ENCODE measurements around the gene POLR2H. TPM values are rescaled to one million over a fixed set of nuclear protein-coding genes. Genes with fewer than 3 reads are reported as not detected.

The POLR2H gene
- total and polyA plus RNA-seq, 2 of the 4 experiments (the other 2 are of a cell fraction) = 47.7 to 130 TPM

DNA sequence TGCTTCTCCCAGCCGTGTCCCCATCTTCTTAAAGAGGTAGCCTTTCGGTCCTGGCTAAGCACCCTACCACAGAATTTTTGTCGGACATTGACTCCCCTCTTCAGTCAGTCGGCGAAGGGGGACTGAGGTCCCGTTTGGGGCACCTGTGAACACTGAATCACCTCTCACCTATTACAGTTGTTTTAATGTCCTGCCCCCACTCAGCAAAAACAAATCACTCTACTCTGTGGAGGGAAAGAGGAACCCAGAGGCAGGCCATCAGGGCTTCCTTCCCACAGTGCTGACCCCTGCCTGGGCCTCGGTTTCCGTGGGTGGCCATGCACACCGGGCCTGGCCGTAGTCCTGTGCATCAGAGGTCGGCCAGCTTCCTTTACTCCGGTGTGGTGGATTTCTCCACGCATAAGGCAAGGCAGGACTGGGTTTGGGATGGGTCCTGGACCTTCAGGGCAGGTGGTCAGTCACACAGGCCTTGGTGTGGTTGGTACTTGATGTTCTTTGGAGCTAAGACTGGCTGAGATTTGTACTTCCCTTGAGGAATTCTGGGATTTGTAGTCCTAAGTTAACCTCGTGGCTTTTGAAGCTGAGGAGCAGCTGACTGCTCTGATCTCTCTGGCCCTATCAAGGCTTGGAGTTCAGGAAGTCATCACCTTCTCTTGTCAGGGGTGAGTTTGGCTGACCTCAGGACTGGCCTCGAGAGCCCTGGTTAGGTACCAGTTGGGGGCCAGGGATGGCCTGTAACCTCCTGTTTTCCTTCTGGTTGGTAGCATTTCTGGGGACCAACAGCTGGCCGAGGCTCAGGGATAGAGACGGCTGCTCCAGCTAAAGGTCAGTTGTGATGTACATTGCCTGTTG, 24.7 kb upstream of the POLR2H start:
- Histone ChIP-seq H2AK9ac (replicated peaks; ENCODE audit: low read depth, low read length, poor library complexity) (peak overlapping the region; percentile 92), H3K9ac (ENCODE audit: low read depth, low read length) (peak overlapping the region; percentile 84), H3K4me1 (ENCODE audit: control insufficient read depth, insufficient read depth, low read length) (peaks cover 42% of the 10 kb centered on the region), H3K23ac (ENCODE audit: low read depth, low read length) (peak overlapping the region; percentile 39), H3K36me3 (ENCODE audit: control insufficient read depth, insufficient read depth, low read length) (peaks cover 35% of the 10 kb centered on the region), H2BK5ac (ENCODE audit: low read depth, low read length, poor library complexity, severe bottlenecking) (peak overlapping the region; percentile 85), H3K27ac (ENCODE audit: insufficient read depth, low read length) (peak overlapping the region; percentile 96), H2AFZ (replicated peaks; ENCODE audit: low read length, poor library complexity) (peak overlapping the region; percentile 88), H2BK15ac (ENCODE audit: low read depth, low read length) (no peak overlapping the region), H3K4me2 (ENCODE audit: low read depth, low read length) (peak overlapping the region; percentile 88), H4K91ac (ENCODE audit: insufficient read depth, low read depth, low read length) (peak overlapping the region; percentile 49), H3K79me1 (ENCODE audit: low read depth in 1 of 2, low read length in 2 of 2) (peaks cover 25 to 90% of the 10 kb centered on the region in 2 experiments), H3K14ac (replicated peaks; ENCODE audit: low read depth, low read length) (peak overlapping the region; percentile 34), H4K20me1 (ENCODE audit: insufficient read depth, low read length) (peaks cover 57% of the 10 kb centered on the region), H2BK120ac (ENCODE audit: low read depth, low read length) (peak overlapping the region; percentile 11; the same call in 1 of the 2 replicates), H3K56ac (ENCODE audit: extremely low read depth, insufficient read depth, low read length) (peak overlapping the region; percentile 36; the same call in 1 of the 2 replicates), H3K9me1 (ENCODE audit: insufficient read depth, low read length) (peaks cover 35% of the 10 kb centered on the region), H4K8ac (ENCODE audit: low read depth in 2 of 2, low read length in 2 of 2) (peak overlapping the region; percentile 8 to 72; a peak in 3 of 4 replicates), H3K4ac (ENCODE audit: low read depth, low read length) (peak overlapping the region; percentile 50), H2BK20ac (ENCODE audit: low read depth, low read length) (no peak overlapping the region), H2AK5ac (ENCODE audit: low read depth, low read length) (peak overlapping the region; percentile 86), H3K9me3 (ENCODE audit: control insufficient read depth, insufficient read depth, low read length) (no peaks in the 10 kb centered on the region), H3K4me3 (ENCODE audit: insufficient read depth, low read depth, low read length) (peak overlapping the region; percentile 91), H3K18ac (ENCODE audit: low read depth, low read length) (no peak overlapping the region), H3K27me3 (ENCODE audit: control insufficient read depth, insufficient read depth, low read length) (no peaks in the 10 kb centered on the region), H4K5ac (ENCODE audit: low read depth, low read length) (peak overlapping the region; percentile 54; the same call in 1 of the 2 replicates)
- DNase-seq = peak; percentile 65
- peak; percentile 8 for ATAC-seq (ENCODE audit: low read depth)
- no TSS peak for BruUV-seq (replicated peaks)
- dilution Hi-C loops (cut with HindIII; ENCODE audit: low sequenced_read_pairs, unreplicated experiment) (no loop called here), intact Hi-C loops (cut with micrococcal nuclease) (no loop called here), in situ Hi-C loops (cut with MboI; ENCODE audit: low sequenced_read_pairs) (no loop called here)
- POLR2A ChIA-PET (ENCODE audit: unreplicated experiment) = interaction anchor here (2.2 kb wide), 1 partner anchor 21 kb away, joined by 5 read pairs; no protein-coding TSS in a partner anchor
- WGBS, 2 experiments (ENCODE audit: extremely low coverage in 2 of 2, insufficient read length in 1 of 2) = 28% methylated on average over 4 of the region's 17 CpGs; no CpG with 5 or more reads in 1 of the 2 experiments
- TF ChIP-seq CEBPB (IDR thresholded peaks at IDR 0.05; ENCODE audit: low read depth, low read length) (no peak), BHLHE40 (IDR thresholded peaks at IDR 0.05; ENCODE audit: low read depth, low read length) (no peak), MXI1 (IDR thresholded peaks at IDR 0.05; ENCODE audit: borderline replicate concordance, low read depth, low read length) (no peak), POLR2A (IDR thresholded peaks at IDR 0.05; ENCODE audit: low read depth, low read length) (peak; percentile 13; the same call in 1 of the 2 replicates), FOS (IDR thresholded peaks at IDR 0.05; ENCODE audit: low read depth, low read length) (no peak)
- CTCF ChIA-PET = interaction anchor here (1.1 kb wide), 1 partner anchor 9 kb away, joined by 4 read pairs; no protein-coding TSS in a partner anchor

Data from IMR-90 (cell line).